Measurements from ENCODE around the gene MANEA. TPM values are rescaled to one million over a fixed set of nuclear protein-coding genes. Genes with fewer than 3 reads are reported as not detected.

Gene MANEA
- total and polyA plus RNA-seq, 2 of the 13 experiments (the other 11 are each of a cell fraction or from before 2014, with no cell fraction given) = 10.0 to 10.9 TPM

DNA sequence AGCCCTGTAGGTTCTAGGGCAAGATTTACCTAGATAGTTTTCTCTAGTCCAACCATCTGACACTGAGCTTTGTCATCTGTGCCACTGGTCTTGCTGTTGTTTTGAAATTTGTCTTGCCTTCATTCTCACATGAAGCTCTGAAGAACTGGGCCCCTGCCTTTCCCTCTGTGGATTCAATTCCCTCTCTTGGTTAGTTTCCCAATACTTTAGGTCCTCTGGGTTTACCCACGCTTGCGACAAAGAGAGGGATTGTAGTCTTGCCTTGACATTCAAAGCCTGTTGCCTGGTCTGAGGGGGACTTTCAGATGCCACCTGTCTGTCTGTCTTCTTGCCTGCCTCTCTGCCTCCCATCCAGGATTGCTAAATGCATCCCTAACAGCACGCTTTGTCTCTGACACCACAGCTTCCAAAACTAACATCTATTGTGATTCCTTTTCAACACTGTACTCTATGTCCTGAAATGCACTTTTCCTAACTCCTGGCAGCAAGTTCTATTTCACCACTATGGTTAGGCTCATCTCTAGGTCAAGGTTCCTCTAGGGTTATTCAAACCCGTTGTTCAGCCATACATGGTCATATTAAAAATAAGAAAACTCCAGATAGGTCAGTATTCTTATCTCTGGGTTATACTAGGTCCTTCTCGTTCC, 25.5 kb upstream of the MANEA start (continued):
- TF ChIP-seq, protein P1, sequence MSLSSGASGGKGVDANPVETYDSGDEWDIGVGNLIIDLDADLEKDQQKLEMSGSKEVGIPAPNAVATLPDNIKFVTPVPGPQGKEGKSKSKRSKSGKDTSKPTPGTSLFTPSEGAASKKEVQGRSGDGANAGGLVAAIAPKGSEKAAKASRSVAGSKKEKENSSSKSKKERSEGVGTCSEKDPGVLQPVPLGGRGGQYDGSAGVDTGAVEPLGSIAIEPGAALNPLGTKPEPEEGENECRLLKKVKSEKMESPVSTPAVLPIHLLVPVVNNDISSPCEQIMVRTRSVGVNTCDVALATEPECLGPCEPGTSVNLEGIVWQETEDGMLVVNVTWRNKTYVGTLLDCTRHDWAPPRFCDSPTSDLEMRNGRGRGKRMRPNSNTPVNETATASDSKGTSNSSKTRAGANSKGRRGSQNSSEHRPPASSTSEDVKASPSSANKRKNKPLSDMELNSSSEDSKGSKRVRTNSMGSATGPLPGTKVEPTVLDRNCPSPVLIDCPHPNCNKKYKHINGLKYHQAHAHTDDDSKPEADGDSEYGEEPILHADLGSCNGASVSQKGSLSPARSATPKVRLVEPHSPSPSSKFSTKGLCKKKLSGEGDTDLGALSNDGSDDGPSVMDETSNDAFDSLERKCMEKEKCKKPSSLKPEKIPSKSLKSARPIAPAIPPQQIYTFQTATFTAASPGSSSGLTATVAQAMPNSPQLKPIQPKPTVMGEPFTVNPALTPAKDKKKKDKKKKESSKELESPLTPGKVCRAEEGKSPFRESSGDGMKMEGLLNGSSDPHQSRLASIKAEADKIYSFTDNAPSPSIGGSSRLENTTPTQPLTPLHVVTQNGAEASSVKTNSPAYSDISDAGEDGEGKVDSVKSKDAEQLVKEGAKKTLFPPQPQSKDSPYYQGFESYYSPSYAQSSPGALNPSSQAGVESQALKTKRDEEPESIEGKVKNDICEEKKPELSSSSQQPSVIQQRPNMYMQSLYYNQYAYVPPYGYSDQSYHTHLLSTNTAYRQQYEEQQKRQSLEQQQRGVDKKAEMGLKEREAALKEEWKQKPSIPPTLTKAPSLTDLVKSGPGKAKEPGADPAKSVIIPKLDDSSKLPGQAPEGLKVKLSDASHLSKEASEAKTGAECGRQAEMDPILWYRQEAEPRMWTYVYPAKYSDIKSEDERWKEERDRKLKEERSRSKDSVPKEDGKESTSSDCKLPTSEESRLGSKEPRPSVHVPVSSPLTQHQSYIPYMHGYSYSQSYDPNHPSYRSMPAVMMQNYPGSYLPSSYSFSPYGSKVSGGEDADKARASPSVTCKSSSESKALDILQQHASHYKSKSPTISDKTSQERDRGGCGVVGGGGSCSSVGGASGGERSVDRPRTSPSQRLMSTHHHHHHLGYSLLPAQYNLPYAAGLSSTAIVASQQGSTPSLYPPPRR (CRISPR knock-in tag; IDR thresholded peaks at IDR 0.05; ENCODE audit: borderline replicate concordance) = no peak
- no peak for TF ChIP-seq MAFF (IDR thresholded peaks at IDR 0.05; ENCODE audit: low read depth, low read length)
- no peak for TF ChIP-seq KLF6 (CRISPR knock-in tag; IDR thresholded peaks at IDR 0.05)
- no peak for TF ChIP-seq ZNF773 (CRISPR knock-in tag; IDR thresholded peaks at IDR 0.05; ENCODE audit: borderline replicate concordance)

DNA sequence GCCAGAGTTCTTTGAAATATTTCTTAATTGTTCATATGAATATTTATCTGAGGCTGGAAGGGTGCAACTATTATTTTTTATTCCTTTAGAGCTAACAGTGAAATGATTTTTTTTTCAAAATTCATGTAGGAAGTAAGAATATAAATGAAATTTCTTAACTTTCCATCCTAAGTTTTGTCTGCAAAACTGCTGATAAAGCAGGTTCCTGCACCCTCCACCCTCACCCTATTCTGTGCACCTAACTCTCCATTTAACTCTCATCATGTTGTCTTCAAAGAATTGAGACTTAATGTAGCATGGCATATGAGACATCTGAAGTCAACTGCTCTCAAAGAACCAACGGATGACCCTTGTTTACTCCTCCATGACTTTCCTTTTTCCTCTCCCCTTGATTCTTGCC, 23.5 kb upstream of the MANEA start:
- in situ Hi-C loops (cut with HindIII; ENCODE audit: extremely low pct_ligation_motif_present, low pct_unique_long_range_greater_than_20kb) (no loop called here), intact Hi-C loops (cut with micrococcal nuclease; ENCODE audit: unreplicated experiment) (no loop called here)
- no peak for ATAC-seq
- Histone ChIP-seq H3K27ac (ENCODE audit: extremely low read length, insufficient read depth, low read length) (no peak overlapping the region), H3K4me1 (ENCODE audit: insufficient read depth, low read length) (no peaks in the 10 kb centered on the region), H2AFZ (ENCODE audit: low read length) (no peak overlapping the region), H3K9ac (ENCODE audit: insufficient read depth, low read depth, low read length) (no peak overlapping the region), H3K36me3 (replicated peaks in 1 of 2; ENCODE audit: control insufficient read depth in 1 of 2, insufficient read depth in 2 of 2, low read length in 2 of 2) (no peaks in the 10 kb centered on the region), H4K20me1 (ENCODE audit: insufficient read depth, low read length) (no peaks in the 10 kb centered on the region), H3K4me2 (ENCODE audit: low read depth, low read length) (no peak overlapping the region), H3K27me3 (ENCODE audit: control insufficient read depth in 1 of 2, insufficient read depth in 2 of 2, low read length in 2 of 2) (no peaks in the 10 kb centered on the region), H3K4me3 (replicated peaks in 1 of 3; ENCODE audit: insufficient read depth in 1 of 3, low read depth in 2 of 3, low read length in 3 of 3) (no peak overlapping the region), H3K9me3 (ENCODE audit: low read length) (no peaks in the 10 kb centered on the region), H3K79me2 (ENCODE audit: insufficient read depth, low read length) (no peaks in the 10 kb centered on the region)
- no peak for DNase-seq (ENCODE audit: low spot score)
- no peak for FAIRE-seq
- 0% methylated on average over 1 of the region's 1 CpG for WGBS (ENCODE audit: low lambda C conversion rate)
- BruUV-seq (replicated peaks) = no TSS peak
- ChIA-PET CTCF (ENCODE audit: low intra/inter-chr PET ratio, low total read pairs) (no interaction called here), POLR2A (no interaction called here)
- TF ChIP-seq, protein P2, sequence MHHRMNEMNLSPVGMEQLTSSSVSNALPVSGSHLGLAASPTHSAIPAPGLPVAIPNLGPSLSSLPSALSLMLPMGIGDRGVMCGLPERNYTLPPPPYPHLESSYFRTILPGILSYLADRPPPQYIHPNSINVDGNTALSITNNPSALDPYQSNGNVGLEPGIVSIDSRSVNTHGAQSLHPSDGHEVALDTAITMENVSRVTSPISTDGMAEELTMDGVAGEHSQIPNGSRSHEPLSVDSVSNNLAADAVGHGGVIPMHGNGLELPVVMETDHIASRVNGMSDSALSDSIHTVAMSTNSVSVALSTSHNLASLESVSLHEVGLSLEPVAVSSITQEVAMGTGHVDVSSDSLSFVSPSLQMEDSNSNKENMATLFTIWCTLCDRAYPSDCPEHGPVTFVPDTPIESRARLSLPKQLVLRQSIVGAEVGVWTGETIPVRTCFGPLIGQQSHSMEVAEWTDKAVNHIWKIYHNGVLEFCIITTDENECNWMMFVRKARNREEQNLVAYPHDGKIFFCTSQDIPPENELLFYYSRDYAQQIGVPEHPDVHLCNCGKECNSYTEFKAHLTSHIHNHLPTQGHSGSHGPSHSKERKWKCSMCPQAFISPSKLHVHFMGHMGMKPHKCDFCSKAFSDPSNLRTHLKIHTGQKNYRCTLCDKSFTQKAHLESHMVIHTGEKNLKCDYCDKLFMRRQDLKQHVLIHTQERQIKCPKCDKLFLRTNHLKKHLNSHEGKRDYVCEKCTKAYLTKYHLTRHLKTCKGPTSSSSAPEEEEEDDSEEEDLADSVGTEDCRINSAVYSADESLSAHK (CRISPR knock-in tag; IDR thresholded peaks at IDR 0.05; ENCODE audit: borderline replicate concordance) = no peak
- no peak for TF ChIP-seq ZNF260 (CRISPR knock-in tag; IDR thresholded peaks at IDR 0.05; ENCODE audit: borderline replicate concordance, low read depth)
- peak; percentile 68 for TF ChIP-seq MAFF (IDR thresholded peaks at IDR 0.05; ENCODE audit: low read depth, low read length)
- TF ChIP-seq, protein P3, sequence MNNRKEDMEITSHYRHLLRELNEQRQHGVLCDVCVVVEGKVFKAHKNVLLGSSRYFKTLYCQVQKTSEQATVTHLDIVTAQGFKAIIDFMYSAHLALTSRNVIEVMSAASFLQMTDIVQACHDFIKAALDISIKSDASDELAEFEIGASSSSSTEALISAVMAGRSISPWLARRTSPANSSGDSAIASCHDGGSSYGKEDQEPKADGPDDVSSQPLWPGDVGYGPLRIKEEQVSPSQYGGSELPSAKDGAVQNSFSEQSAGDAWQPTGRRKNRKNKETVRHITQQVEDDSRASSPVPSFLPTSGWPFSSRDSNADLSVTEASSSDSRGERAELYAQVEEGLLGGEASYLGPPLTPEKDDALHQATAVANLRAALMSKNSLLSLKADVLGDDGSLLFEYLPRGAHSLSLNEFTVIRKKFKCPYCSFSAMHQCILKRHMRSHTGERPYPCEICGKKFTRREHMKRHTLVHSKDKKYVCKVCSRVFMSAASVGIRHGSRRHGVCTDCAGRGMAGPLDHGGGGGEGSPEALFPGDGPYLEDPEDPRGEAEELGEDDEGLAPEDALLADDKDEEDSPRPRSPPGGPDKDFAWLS (CRISPR knock-in tag; IDR thresholded peaks at IDR 0.05; ENCODE audit: borderline replicate concordance) = no peak
- TF ChIP-seq ZSCAN12 (CRISPR knock-in tag; IDR thresholded peaks at IDR 0.05) = no peak
- no peak for TF ChIP-seq ZSCAN31 (CRISPR knock-in tag; IDR thresholded peaks at IDR 0.05; ENCODE audit: low read depth)
- TF ChIP-seq, protein P4, sequence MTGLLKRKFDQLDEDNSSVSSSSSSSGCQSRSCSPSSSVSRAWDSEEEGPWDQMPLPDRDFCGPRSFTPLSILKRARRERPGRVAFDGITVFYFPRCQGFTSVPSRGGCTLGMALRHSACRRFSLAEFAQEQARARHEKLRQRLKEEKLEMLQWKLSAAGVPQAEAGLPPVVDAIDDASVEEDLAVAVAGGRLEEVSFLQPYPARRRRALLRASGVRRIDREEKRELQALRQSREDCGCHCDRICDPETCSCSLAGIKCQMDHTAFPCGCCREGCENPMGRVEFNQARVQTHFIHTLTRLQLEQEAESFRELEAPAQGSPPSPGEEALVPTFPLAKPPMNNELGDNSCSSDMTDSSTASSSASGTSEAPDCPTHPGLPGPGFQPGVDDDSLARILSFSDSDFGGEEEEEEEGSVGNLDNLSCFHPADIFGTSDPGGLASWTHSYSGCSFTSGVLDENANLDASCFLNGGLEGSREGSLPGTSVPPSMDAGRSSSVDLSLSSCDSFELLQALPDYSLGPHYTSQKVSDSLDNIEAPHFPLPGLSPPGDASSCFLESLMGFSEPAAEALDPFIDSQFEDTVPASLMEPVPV (CRISPR knock-in tag; IDR thresholded peaks at IDR 0.05) = no peak
- TF ChIP-seq ZNF549 (CRISPR knock-in tag; IDR thresholded peaks at IDR 0.05) = no peak

Data from HepG2 (cell line).